ENCODE results near the gene CD1D.
A peak's percentile ranks its signal among the peaks of the same experiment; 100 is the strongest.

CD1D gene

GRCh38 chr1:158199849-158200248, 19.2 kb downstream of the CD1D start:
- Histone ChIP-seq H3K27me3 (ENCODE audit: control insufficient read depth in 1 of 2, insufficient read depth in 1 of 2, low read length in 2 of 2) (peaks cover 0 to 4% of the 10 kb centered on the region in 2 experiments), H2BK5ac (ENCODE audit: low read depth, low read length, poor library complexity, severe bottlenecking) (no peak overlapping the region), H2BK12ac (ENCODE audit: low read length in 2 of 2) (no peak overlapping the region), H2AFZ (ENCODE audit: low read depth, low read length) (no peak overlapping the region), H2AK5ac (ENCODE audit: low read length, severe bottlenecking) (no peak overlapping the region), H3K14ac (ENCODE audit: low read length in 2 of 2) (no peak overlapping the region), H3K27ac (ENCODE audit: low read length, poor library complexity, severe bottlenecking) (no peak overlapping the region), H3K18ac (ENCODE audit: low read depth in 1 of 2, low read length in 2 of 2) (no peak overlapping the region), H3K4me2 (ENCODE audit: low read length, poor library complexity, severe bottlenecking) (no peak overlapping the region), H4K8ac (ENCODE audit: low read length) (no peak overlapping the region), H2BK15ac (ENCODE audit: low read depth, poor library complexity, severe bottlenecking) (no peak overlapping the region), H3K4me3 (ENCODE audit: insufficient read depth in 1 of 2, low read depth in 1 of 2, low read length in 2 of 2) (no peak overlapping the region), H3K23ac (ENCODE audit: low read length in 2 of 2) (no peak overlapping the region), H3K4me1 (ENCODE audit: control insufficient read depth, insufficient read depth, low read depth, low read length) (no peaks in the 10 kb centered on the region), H3K4ac (ENCODE audit: low read depth in 1 of 2, low read length in 2 of 2) (no peak overlapping the region), H2BK120ac (ENCODE audit: low read depth, low read length) (no peak overlapping the region), H3K79me1 (replicated peaks; ENCODE audit: low read length, poor library complexity, severe bottlenecking) (no peaks in the 10 kb centered on the region), H3K9ac (ENCODE audit: low read length) (no peak overlapping the region), H4K91ac (ENCODE audit: low read length) (no peak overlapping the region), H3K9me3 (ENCODE audit: control insufficient read depth, low read length) (no peaks in the 10 kb centered on the region), H3K36me3 (ENCODE audit: control insufficient read depth in 1 of 2, insufficient read depth in 2 of 2, low read depth in 1 of 2, low read length in 2 of 2) (no peaks in the 10 kb centered on the region)
- 37% methylated on average over 4 of the region's 5 CpGs for WGBS
- DNase-seq: peak; percentile 53

- no peak overlapping the region for H4K91ac ChIP-seq (ENCODE audit: low read length)
These were observed 19.8 kb downstream of the CD1D start for GRCh38 chr1:158200527-158200926.

DNA sequence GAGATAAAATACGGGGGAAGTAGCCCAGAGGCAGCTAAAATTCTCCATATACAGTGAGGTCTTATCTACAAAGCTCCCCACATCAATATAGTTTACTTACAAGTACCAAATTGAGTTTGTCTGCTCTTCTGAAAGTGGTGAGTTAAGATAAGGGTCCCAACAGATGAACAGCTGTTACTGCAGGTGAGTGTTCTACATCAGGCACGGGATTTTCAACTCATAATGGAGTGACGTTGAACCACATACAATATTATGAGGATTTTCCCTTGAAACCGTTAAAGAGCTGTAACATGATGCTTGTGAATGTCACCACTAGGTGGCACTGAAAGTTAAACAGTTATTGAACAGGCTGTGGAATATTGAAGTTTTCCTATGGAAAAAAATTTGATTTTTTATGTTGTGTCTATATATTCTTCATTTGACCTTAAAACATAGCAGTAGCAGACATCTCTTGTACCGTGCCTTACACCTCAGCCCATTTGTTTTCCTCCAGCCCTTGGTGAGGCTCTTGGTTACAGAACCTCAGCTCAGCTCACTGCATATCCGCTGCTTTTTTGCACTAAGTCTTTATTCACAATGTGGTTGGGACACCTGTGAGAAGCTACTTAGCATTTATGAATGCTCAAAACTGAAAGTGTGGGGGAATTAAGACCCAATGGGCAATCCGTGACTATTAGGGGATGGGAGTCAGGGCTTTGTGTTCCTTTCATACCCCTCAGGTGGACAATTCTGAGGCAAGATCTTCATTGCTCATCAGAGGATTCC, 23.2 kb downstream of the CD1D start:
- H2AK5ac ChIP-seq (ENCODE audit: low read length, severe bottlenecking): no peak overlapping the region
- 29% methylated on average over 6 of the region's 7 CpGs for WGBS

More at GRCh38 chr1:158200527-158200926, 19.8 kb downstream of the CD1D start:
- Histone ChIP-seq H3K14ac (ENCODE audit: low read length in 2 of 2) (no peak overlapping the region), H3K36me3 (ENCODE audit: control insufficient read depth in 1 of 2, insufficient read depth in 2 of 2, low read depth in 1 of 2, low read length in 2 of 2) (no peaks in the 10 kb centered on the region), H2BK15ac (ENCODE audit: low read depth, poor library complexity, severe bottlenecking) (no peak overlapping the region), H3K4me2 (ENCODE audit: low read length, poor library complexity, severe bottlenecking) (no peak overlapping the region), H3K4ac (ENCODE audit: low read depth in 1 of 2, low read length in 2 of 2) (no peak overlapping the region), H3K4me3 (ENCODE audit: insufficient read depth in 1 of 2, low read depth in 1 of 2, low read length in 2 of 2) (no peak overlapping the region), H2BK5ac (ENCODE audit: low read depth, low read length, poor library complexity, severe bottlenecking) (no peak overlapping the region), H3K27me3 (ENCODE audit: control insufficient read depth in 1 of 2, insufficient read depth in 1 of 2, low read length in 2 of 2) (peaks cover 0 to 4% of the 10 kb centered on the region in 2 experiments), H2BK12ac (ENCODE audit: low read length in 2 of 2) (no peak overlapping the region), H3K9me3 (ENCODE audit: control insufficient read depth, low read length) (no peaks in the 10 kb centered on the region), H2AFZ (ENCODE audit: low read depth, low read length) (no peak overlapping the region), H3K23ac (ENCODE audit: low read length in 2 of 2) (no peak overlapping the region), H3K4me1 (ENCODE audit: control insufficient read depth, insufficient read depth, low read depth, low read length) (no peaks in the 10 kb centered on the region), H3K79me1 (replicated peaks; ENCODE audit: low read length, poor library complexity, severe bottlenecking) (no peaks in the 10 kb centered on the region), H3K27ac (ENCODE audit: low read length, poor library complexity, severe bottlenecking) (no peak overlapping the region), H4K8ac (ENCODE audit: low read length) (no peak overlapping the region), H3K9ac (ENCODE audit: low read length) (no peak overlapping the region), H2AK5ac (ENCODE audit: low read length, severe bottlenecking) (no peak overlapping the region), H2BK120ac (ENCODE audit: low read depth, low read length) (no peak overlapping the region), H3K18ac (ENCODE audit: low read depth in 1 of 2, low read length in 2 of 2) (no peak overlapping the region)
- WGBS: no CpG with 5 or more reads among the region's 1 CpG
- no peak for DNase-seq

GRCh38 chr1:158204458-158204827, 23.7 kb downstream of the CD1D start:
- H2AFZ ChIP-seq (ENCODE audit: low read depth, low read length): no peak overlapping the region
- no peak overlapping the region for H2AK5ac ChIP-seq (ENCODE audit: low read length, severe bottlenecking)

More for the DNA sequence above, 23.2 kb downstream of the CD1D start:
- Histone ChIP-seq H3K4me2 (ENCODE audit: low read length, poor library complexity, severe bottlenecking) (peak overlapping the region; percentile 9), H3K27ac (ENCODE audit: low read length, poor library complexity, severe bottlenecking) (no peak overlapping the region), H2BK120ac (ENCODE audit: low read depth, low read length) (no peak overlapping the region), H3K9ac (ENCODE audit: low read length) (peak overlapping the region; percentile 29), H3K27me3 (ENCODE audit: control insufficient read depth in 1 of 2, insufficient read depth in 1 of 2, low read length in 2 of 2) (peaks cover 0 to 4% of the 10 kb centered on the region in 2 experiments), H3K79me1 (replicated peaks; ENCODE audit: low read length, poor library complexity, severe bottlenecking) (no peaks in the 10 kb centered on the region), H3K4ac (ENCODE audit: low read depth in 1 of 2, low read length in 2 of 2) (no peak overlapping the region), H3K23ac (ENCODE audit: low read length in 2 of 2) (no peak overlapping the region), H4K8ac (ENCODE audit: low read length) (no peak overlapping the region), H2AFZ (ENCODE audit: low read depth, low read length) (no peak overlapping the region), H3K18ac (ENCODE audit: low read depth in 1 of 2, low read length in 2 of 2) (no peak overlapping the region), H3K36me3 (ENCODE audit: control insufficient read depth in 1 of 2, insufficient read depth in 2 of 2, low read depth in 1 of 2, low read length in 2 of 2) (no peaks in the 10 kb centered on the region), H2BK12ac (ENCODE audit: low read length in 2 of 2) (no peak overlapping the region), H3K9me3 (ENCODE audit: control insufficient read depth, low read length) (no peaks in the 10 kb centered on the region), H2BK15ac (ENCODE audit: low read depth, poor library complexity, severe bottlenecking) (no peak overlapping the region), H3K14ac (ENCODE audit: low read length in 2 of 2) (no peak overlapping the region), H3K4me3 (ENCODE audit: insufficient read depth in 1 of 2, low read depth in 1 of 2, low read length in 2 of 2) (no peak overlapping the region), H3K4me1 (ENCODE audit: control insufficient read depth, insufficient read depth, low read depth, low read length) (no peaks in the 10 kb centered on the region), H4K91ac (ENCODE audit: low read length) (no peak overlapping the region), H2BK5ac (ENCODE audit: low read depth, low read length, poor library complexity, severe bottlenecking) (no peak overlapping the region)
- peak; percentile 67 for DNase-seq

More at GRCh38 chr1:158204458-158204827, 23.7 kb downstream of the CD1D start:
- Histone ChIP-seq H2BK120ac (ENCODE audit: low read depth, low read length) (no peak overlapping the region), H3K4me3 (ENCODE audit: insufficient read depth in 1 of 2, low read depth in 1 of 2, low read length in 2 of 2) (no peak overlapping the region), H3K27me3 (ENCODE audit: control insufficient read depth in 1 of 2, insufficient read depth in 1 of 2, low read length in 2 of 2) (peaks cover 0 to 4% of the 10 kb centered on the region in 2 experiments), H3K4me2 (ENCODE audit: low read length, poor library complexity, severe bottlenecking) (no peak overlapping the region), H3K4ac (ENCODE audit: low read depth in 1 of 2, low read length in 2 of 2) (no peak overlapping the region), H3K4me1 (ENCODE audit: control insufficient read depth, insufficient read depth, low read depth, low read length) (no peaks in the 10 kb centered on the region), H4K91ac (ENCODE audit: low read length) (no peak overlapping the region), H3K9me3 (ENCODE audit: control insufficient read depth, low read length) (no peaks in the 10 kb centered on the region), H3K79me1 (replicated peaks; ENCODE audit: low read length, poor library complexity, severe bottlenecking) (no peaks in the 10 kb centered on the region), H3K23ac (ENCODE audit: low read length in 2 of 2) (no peak overlapping the region), H3K27ac (ENCODE audit: low read length, poor library complexity, severe bottlenecking) (no peak overlapping the region), H3K14ac (ENCODE audit: low read length in 2 of 2) (no peak overlapping the region), H2BK12ac (ENCODE audit: low read length in 2 of 2) (no peak overlapping the region), H2BK15ac (ENCODE audit: low read depth, poor library complexity, severe bottlenecking) (no peak overlapping the region), H3K18ac (ENCODE audit: low read depth in 1 of 2, low read length in 2 of 2) (no peak overlapping the region), H4K8ac (ENCODE audit: low read length) (no peak overlapping the region), H3K9ac (ENCODE audit: low read length) (no peak overlapping the region), H2BK5ac (ENCODE audit: low read depth, low read length, poor library complexity, severe bottlenecking) (no peak overlapping the region), H3K36me3 (ENCODE audit: control insufficient read depth in 1 of 2, insufficient read depth in 2 of 2, low read depth in 1 of 2, low read length in 2 of 2) (no peaks in the 10 kb centered on the region)
- 76% methylated on average over 5 of the region's 5 CpGs for WGBS
- DNase-seq: no peak
